Right ventricle myocardium superior (tissue), 1 donor: ENCODE results near the gene ZNF727. TPM values are rescaled to one million over a fixed set of nuclear protein-coding genes. Genes with fewer than 3 reads are reported as not detected.
A peak's percentile ranks its signal among the peaks of the same experiment; 100 is the strongest.
"Not testable (repeated sequence)": the region's sequence is repeated elsewhere in the genome, so short reads cannot be mapped to it uniquely, and the experiment has no call there.

Experiments used
- ATAC-seq: fragments of 200-7000 bp; cut with Tn5 transposase; one replicate; pipeline ENCODE4 v1.9.1; 2020; ENCODE audit warnings: mild to moderate bottlenecking; ENCODE audit not compliant: poor library complexity
- DNase-seq: peaks from one replicate; pipeline ENCODE4 v3.0.0-alpha.2; 2020
- intact Hi-C: fragments of 100-400 bp; cut with DNase I; formaldehyde crosslinking; loops from one replicate; pipeline ENCODE4 v1.11.2; 2022
- long read RNA-seq: library from polyadenylated mRNA; unstranded; transcript quantifications from one replicate; pipeline ENCODE4 v2.0.0, GENCODE V29; 2021
- total RNA-seq: library from RNA; stranded (reverse); fragmentation: NEBNext Ultra II Directional; extraction: Animal tissue kit (Norgen Biotek cat#: 25700); gene quantifications from one replicate; pipeline ENCODE4 v1.2.1, GENCODE V29; 2021
- donor health status: DM: no; HTN: yes; CAD: no; lungs with severe emphysema.

Gene ZNF727
- 1.8 TPM for total RNA-seq
- long read RNA-seq, partial matches to known transcripts, result 0 of 1 reads
- long read RNA-seq, other reads (novel, unspliced or antisense), result 1 of 1 reads

- DNase-seq, result peak; percentile 81
- intact Hi-C loops, result no loop called here
- ATAC-seq, result peak; percentile 99
Observed at GRCh38 chr7:64045301-64046040, at the start of gene ZNF727. TSS of gene ZNF727 (plus strand) at chr7:64045434. CDS start at chr7:64045622, 188 bp downstream.

- intact Hi-C loops, result no loop called here
- DNase-seq (no peak), ATAC-seq (no peak)
Observed at GRCh38 chr7:63998549-63998948, 46.7 kb upstream of the ZNF727 start, which contains the start of gene ZNF722. TSS of gene ZNF722 (plus strand) at chr7:63998849. CDS start at chr7:63998962, 113 bp downstream.

GRCh38 chr7:64015496-64015895 lies 29.7 kb upstream of the ZNF727 start:
- intact Hi-C loops, DNase-seq, ATAC-seq: not testable (repeated sequence)

GRCh38 chr7:64035388-64035787 lies 9.8 kb upstream of the ZNF727 start:
- intact Hi-C loops, result no loop called here
- no peak for DNase-seq
- no peak for ATAC-seq

- ATAC-seq (no peak), DNase-seq (no peak)
- intact Hi-C loops, result no loop called here
Observed at GRCh38 chr7:64037095-64037494, 8.1 kb upstream of the ZNF727 start.

GRCh38 chr7:64046041-64046389 lies 781 bp downstream of the ZNF727 start:
- no peak for DNase-seq
- ATAC-seq, result peak; percentile 24
- intact Hi-C loops, result no loop called here

- ATAC-seq, DNase-seq: not testable (repeated sequence)
Observed at GRCh38 chr7:64077837-64078698, 32.8 kb downstream of the ZNF727 start.

GRCh38 chr7:64078699-64078994 lies 33.4 kb downstream of the ZNF727 start:
- intact Hi-C loops, result no loop called here
- ATAC-seq, result no peak
- no peak for DNase-seq

More at GRCh38 chr7:64077837-64078698, 32.8 kb downstream of the ZNF727 start:
- intact Hi-C loops, result not testable (repeated sequence)

- intact Hi-C loops, result no loop called here
- no peak for DNase-seq
- ATAC-seq, result no peak
Observed at GRCh38 chr7:64087501-64087900, 42.3 kb downstream of the ZNF727 start.

GRCh38 chr7:64088863-64089262 lies 43.6 kb downstream of the ZNF727 start:
- ATAC-seq, DNase-seq, intact Hi-C loops: not testable (repeated sequence)

Other genes starting within 250 kb of the ZNF727 start
- not detected for gene ZNF722, start 46.6 kb upstream of the ZNF727 start, total RNA-seq
- not detected for gene ZNF735, start 161.8 kb downstream of the ZNF727 start, total RNA-seq
- gene ZNF679, start 183.0 kb downstream of the ZNF727 start, total RNA-seq, result not detected